GM12878 (cell line): ENCODE data around the gene GPR31. TPM values are rescaled to one million over a fixed set of nuclear protein-coding genes. Genes with fewer than 3 reads are reported as not detected.

Experiments used
- ATAC-seq: fragments of 200-7000 bp; cut with Tn5 transposase; 3 replicates; pipeline ENCODE4 v1.9.1; 2020; ENCODE audit warnings: mild to moderate bottlenecking, moderate library complexity
- BruUV-seq: library from RNA; stranded (reverse); fragments of 400-500 nt; replicated peaks from 2 replicates; lab custom pipeline; 2021; lab: Mats Ljungman, UMichigan
- CTCF ChIA-PET: fragments of 300-600 bp; sonication (Branson Sonifier 250); formaldehyde crosslinking; extraction: SDS; loops from one replicate; lab custom pipeline; 2021; ENCODE audit warnings: inconsistent platforms; lab: Yijun Ruan, JAX
- POLR2A ChIA-PET: fragments of 350-600 bp; formaldehyde crosslinking; extraction: SDS; loops from one replicate; lab custom pipeline; 2021; ENCODE audit warnings: inconsistent platforms; lab: Charles Lee
- RAD21 ChIA-PET: fragments of 300-600 bp; sonication (Branson Sonifier 250); formaldehyde crosslinking; loops from one replicate; lab custom pipeline; 2023; ENCODE audit warnings: antibody characterized with exemption; ENCODE audit not compliant: unreplicated experiment; lab: Charles Lee
- SMC1A ChIA-PET: fragments of 300-600 bp; sonication (Branson Sonifier 250); formaldehyde crosslinking; loops from one replicate; lab custom pipeline; 2023; ENCODE audit not compliant: unreplicated experiment, uncharacterized antibody; lab: Charles Lee
- DNase-seq: peaks from one replicate; pipeline ENCODE4 v3.0.0-alpha.2; 2011; ENCODE audit warnings: low read depth, low spot score
- FAIRE-seq: peaks from 3 replicates; lab custom pipeline; 2011; peaks lifted over from hg19 to GRCh38; lab: Jason Lieb, UNC
- H2AFZ ChIP-seq: 2 replicates; pipeline ENCODE4 v1.6.0; 2011; ENCODE audit warnings: low read depth, low read length, control low read depth; ENCODE audit not compliant: control insufficient read depth
- H3K27ac ChIP-seq: 2 replicates; pipeline ENCODE4 v1.5.1; 2011; ENCODE audit warnings: control low read depth; ENCODE audit not compliant: control insufficient read depth, insufficient read depth
- H3K27me3 ChIP-seq, 2 experiments: replicated peaks in 1 of 2; 2 replicates each; pipeline versions ENCODE4 v1.6.0 to v1.6.1; 2011; ENCODE audit warnings: low read length in 1 of 2; ENCODE audit not compliant: control insufficient read depth in 2 of 2, insufficient read depth in 2 of 2
- H3K36me3 ChIP-seq, 2 experiments: 2 replicates each; pipeline ENCODE4 v1.5.1; 2011; ENCODE audit warnings: low read length in 1 of 2; ENCODE audit not compliant: control insufficient read depth in 2 of 2, insufficient read depth in 2 of 2
- H3K4me1 ChIP-seq: 2 replicates; pipeline ENCODE4 v1.6.1; 2011; ENCODE audit warnings: mild to moderate bottlenecking, low read length, moderate library complexity, mixed read lengths; ENCODE audit not compliant: control insufficient read depth, insufficient read depth
- H3K4me2 ChIP-seq: 2 replicates; pipeline ENCODE4 v1.6.0; 2011; ENCODE audit warnings: control low read depth; ENCODE audit not compliant: control insufficient read depth, insufficient read depth
- H3K4me3 ChIP-seq: fragments of 200-600 bp; sonication (generic); 2 replicates; pipeline ENCODE4 v1.5.1; 2016
- H3K79me2 ChIP-seq: 2 replicates; pipeline ENCODE4 v1.6.0; 2011; ENCODE audit warnings: low read length; ENCODE audit not compliant: control insufficient read depth, insufficient read depth
- H3K9ac ChIP-seq: 2 replicates; pipeline ENCODE4 v1.8.0; 2011; ENCODE audit warnings: low read length, control low read depth, mixed read lengths; ENCODE audit not compliant: control insufficient read depth, insufficient read depth
- H3K9me3 ChIP-seq: replicated peaks from 3 replicates; pipeline ENCODE4 v1.5.1; 2011; ENCODE audit warnings: mild to moderate bottlenecking, low read length; ENCODE audit not compliant: control insufficient read depth, insufficient read depth
- H4K20me1 ChIP-seq: 2 replicates; pipeline ENCODE4 v1.6.0; 2011; ENCODE audit not compliant: control insufficient read depth, insufficient read depth
- BCL3 ChIP-seq: IDR thresholded peaks from 2 replicates; pipeline ENCODE4 v1.6.1; 2011; ENCODE audit warnings: borderline replicate concordance, low read depth, mild to moderate bottlenecking, moderate library complexity, low read length; ENCODE audit not compliant: insufficient read depth, poor library complexity, severe bottlenecking
- CHD4 ChIP-seq: fragments of 200-600 bp; sonication (generic); IDR thresholded peaks from 2 replicates; pipeline ENCODE4 v1.6.1; 2016; ENCODE audit warnings: mild to moderate bottlenecking
- CREB1 ChIP-seq: IDR thresholded peaks from 2 replicates; pipeline ENCODE4 v1.6.1; 2012; ENCODE audit warnings: low read depth, mild to moderate bottlenecking, inconsistent platforms
- CTCF ChIP-seq, 3 experiments: IDR thresholded peaks in 2 of 3; conservative IDR thresholded peaks in 1 of 3; 2 replicates each; pipeline ENCODE4 v1.5.1; 2011; ENCODE audit warnings: low read depth in 3 of 3, low read length in 3 of 3, mild to moderate bottlenecking in 3 of 3, control low read depth in 2 of 3, moderate library complexity in 2 of 3, inconsistent platforms in 1 of 3, mixed read lengths in 1 of 3; ENCODE audit not compliant: control insufficient read depth in 2 of 3, insufficient read depth in 1 of 3; ENCODE audit errors: extremely low read depth in 1 of 3
- DPF2 ChIP-seq: fragments of 450-650 bp; IDR thresholded peaks from 2 replicates; pipeline ENCODE4 v1.6.1; 2017; ENCODE audit warnings: mild to moderate bottlenecking
- FOXM1 ChIP-seq: IDR thresholded peaks from 2 replicates; pipeline ENCODE4 v1.6.1; 2012; ENCODE audit warnings: low read depth, mild to moderate bottlenecking, inconsistent platforms, low read length, moderate library complexity
- GABPA ChIP-seq: IDR thresholded peaks from 2 replicates; pipeline ENCODE4 v1.6.1; 2014; ENCODE audit warnings: antibody characterized with exemption, low read depth, mild to moderate bottlenecking, inconsistent platforms
- IRF3 ChIP-seq: fragments of 450-650 bp; IDR thresholded peaks from 2 replicates; pipeline ENCODE4 v1.6.1; 2014; ENCODE audit warnings: mild to moderate bottlenecking
- JUND ChIP-seq: IDR thresholded peaks from 2 replicates; pipeline ENCODE4 v1.6.1; 2012; ENCODE audit warnings: low read depth, mild to moderate bottlenecking, low read length, improper control_type of control experiment, moderate library complexity
- LARP7 ChIP-seq: fragments of 450-650 bp; IDR thresholded peaks from 2 replicates; pipeline ENCODE4 v1.6.1; 2017; ENCODE audit warnings: mild to moderate bottlenecking
- MTA3 ChIP-seq: IDR thresholded peaks from 2 replicates; pipeline ENCODE4 v1.6.1; 2012; ENCODE audit warnings: low read length, inconsistent platforms, borderline replicate concordance
- NBN ChIP-seq: fragments of 450-650 bp; IDR thresholded peaks from 2 replicates; pipeline ENCODE4 v1.6.1; 2016
- NFXL1 ChIP-seq: fragments of 450-650 bp; IDR thresholded peaks from 2 replicates; pipeline ENCODE4 v1.6.1; 2017; ENCODE audit warnings: antibody characterized with exemption, mild to moderate bottlenecking, borderline replicate concordance
- POLR2AphosphoS2 ChIP-seq: IDR thresholded peaks from 2 replicates; pipeline ENCODE4 v1.6.1; 2011; ENCODE audit warnings: low read depth, mild to moderate bottlenecking, low read length, improper control_type of control experiment, moderate library complexity
- POU2F2 ChIP-seq: IDR thresholded peaks from 3 replicates; pipeline ENCODE4 v1.6.1; 2011; ENCODE audit warnings: low read depth, mild to moderate bottlenecking, low read length, borderline replicate concordance
- RAD51 ChIP-seq: fragments of 450-650 bp; IDR thresholded peaks from 2 replicates; pipeline ENCODE4 v1.6.1; 2016; ENCODE audit warnings: moderate library complexity, mild to moderate bottlenecking, inconsistent platforms
- RUNX3 ChIP-seq: IDR thresholded peaks from 2 replicates; pipeline ENCODE4 v1.6.1; 2012; ENCODE audit warnings: low read length, inconsistent platforms
- SRF ChIP-seq, 2 experiments: IDR thresholded peaks; 2 replicates each; pipeline ENCODE4 v1.6.1; 2011; ENCODE audit warnings: low read depth in 2 of 2, low read length in 2 of 2, mild to moderate bottlenecking in 1 of 2, moderate library complexity in 1 of 2
- TAF1 ChIP-seq: IDR thresholded peaks from 2 replicates; pipeline ENCODE4 v1.6.1; 2011; ENCODE audit warnings: mild to moderate bottlenecking, low read depth, low read length, borderline replicate concordance
- USF1 ChIP-seq: IDR thresholded peaks from 2 replicates; pipeline ENCODE4 v1.6.1; 2011; ENCODE audit warnings: borderline replicate concordance, low read depth, mild to moderate bottlenecking, moderate library complexity, mixed read lengths, low read length; ENCODE audit not compliant: insufficient read depth; ENCODE audit errors: extremely low read length
- WGBS: methylation state at CpG from one replicate; pipeline ENCODE4 v1.1.6; 2016; ENCODE audit warnings: low lambda C conversion rate; ENCODE audit not compliant: insufficient replicate concordance, insufficient coverage; ENCODE audit errors: missing lambda C conversion rate; 5-methylcytosine and 5-hydroxymethylcytosine counted together
- in situ Hi-C: fragments of 300-500 bp; cut with MboI; formaldehyde crosslinking; loops from 9 replicates; pipeline ENCODE4 v1.14.3; 2018; ENCODE audit warnings: mixed read lengths
- intact Hi-C: fragments of 100-400 bp; cut with micrococcal nuclease; formaldehyde crosslinking; loops from one replicate; pipeline ENCODE4 v1.14.2; 2022; ENCODE audit not compliant: unreplicated experiment
- polyA plus RNA-seq, 11 experiments: library from polyadenylated mRNA; depleted of rRNA in 4 of 11; unstranded in 6 of 11; stranded (reverse) in 5 of 11; fragments of >200 nt; fragmentation: Nextera tagmentation in 4 of 11; fragmentation: Illumina TruSeq in 1 of 11; extraction: Ambion mirVana in 4 of 11; extraction: Trizol in 1 of 11; gene quantifications; 1 replicate in 1 of 11; 2 replicates in 10 of 11; pipeline versions ENCODE4 v1.2.1 to v1.2.3, GENCODE V29; 2011 to 2016; ENCODE audit warnings: inconsistent platforms in 2 of 11, missing spikeins in 2 of 11, low read depth in 1 of 11
- total RNA-seq, 4 experiments: library from RNA; depleted of rRNA in 3 of 4; stranded (reverse); fragments of >200 nt in 3 of 4; fragmentation: Illumina TruSeq in 1 of 4; extraction: Trizol in 1 of 4; gene quantifications; 2 replicates each; pipeline versions ENCODE4 v1.2.1 to v1.2.3, GENCODE V29; 2013 to 2021

GPR31 gene
- total and polyA plus RNA-seq, 10 of the 15 experiments (the other 5 are each of a cell fraction or from before 2014, with no cell fraction given) = not detected

- peak overlapping the region; percentile 94 for H3K27ac ChIP-seq
- SMC1A ChIA-PET = interaction anchor here (0.6 to 21.7 kb wide), 18 partner anchors 9 to 155 kb away, joined by 3 to 542 read pairs (median 8); partner anchors contain the start of gene CCR6
- no peak for DNase-seq
- TF ChIP-seq DPF2 = no peak
- no peak for TF ChIP-seq POLR2AphosphoS2
- no peak for TF ChIP-seq CREB1
- no peak for TF ChIP-seq JUND
- 0 out of 2 replicates have a peak, but pooled peaks have one; percentile 11 for TF ChIP-seq IRF3
- no peak for TF ChIP-seq CTCF (IDR thresholded peaks at IDR 0.05 in 2 of 3, conservative IDR thresholded peaks at IDR 0.05 in 1 of 3; ENCODE audit: control insufficient read depth in 2 of 3, extremely low read depth in 1 of 3, insufficient read depth in 1 of 3, low read depth in 3 of 3, low read length in 3 of 3)
- peak; percentile 12; the same call in 1 of the 2 replicates for TF ChIP-seq RUNX3
- TF ChIP-seq MTA3 = 0 out of 2 replicates have a peak, but pooled peaks have one; percentile 46
- TF ChIP-seq SRF (IDR thresholded peaks at IDR 0.05; ENCODE audit: low read depth in 2 of 2, low read length in 2 of 2) = no peak
- TF ChIP-seq NFXL1 = no peak
- no peak; the same call in 2 of the 3 replicates for TF ChIP-seq POU2F2
- no peak for TF ChIP-seq FOXM1
- no peak for TF ChIP-seq TAF1
- TF ChIP-seq NBN = no peak; the same call in 1 of the 2 replicates
- TF ChIP-seq LARP7 = 0 out of 2 replicates have a peak, but pooled peaks have one; percentile 29
- no peak for TF ChIP-seq GABPA
- TF ChIP-seq USF1 = no peak
- no peak for TF ChIP-seq CHD4
- TF ChIP-seq RAD51 = no peak
- no peak for TF ChIP-seq BCL3
Measured at GRCh38 chr6:167112421-167112820, 45.4 kb downstream of the GPR31 start.

More at GRCh38 chr6:167112421-167112820, 45.4 kb downstream of the GPR31 start:
- Histone ChIP-seq H3K4me2 (peak overlapping the region; percentile 97), H3K9ac (peak overlapping the region; percentile 53), H3K4me3 (peak overlapping the region; percentile 30), H3K79me2 (no peaks in the 10 kb centered on the region), H3K36me3 (no peaks in the 10 kb centered on the region), H3K27me3 (no peaks in the 10 kb centered on the region), H4K20me1 (no peaks in the 10 kb centered on the region), H2AFZ (no peak overlapping the region), H3K9me3 (no peaks in the 10 kb centered on the region), H3K4me1 (peaks cover 43% of the 10 kb centered on the region)
- no TSS peak for BruUV-seq
- ChIA-PET CTCF (interaction anchor here (0.7 to 4.9 kb wide), 10 partner anchors 10 to 159 kb away, joined by 3 to 85 read pairs (median 4); partner anchors contain the start of gene CCR6), RAD21 (interaction anchor here (0.6 to 4.3 kb wide), 18 partner anchors 10 to 156 kb away, joined by 3 to 200 read pairs (median 14); partner anchors contain the start of genes CCR6, CEP43 and RNASET2), POLR2A (interaction anchor here (0.8 to 3.9 kb wide), 12 partner anchors 10 to 153 kb away, joined by 3 to 91 read pairs (median 10); partner anchors contain the start of gene CCR6)
- in situ Hi-C loops = no loop called here
- intact Hi-C loops = loop anchor here (5.0 kb wide), 1 partner anchor 40 kb away; no protein-coding TSS in a partner anchor
- no peak for FAIRE-seq
- 9% methylated on average over 8 of the region's 8 CpGs for WGBS
- no peak for ATAC-seq
